Progenitor cell of endocrine pancreas (in vitro differentiated cells): ENCODE data around the gene NBPF15. TPM values are rescaled to one million over a fixed set of nuclear protein-coding genes. Genes with fewer than 3 reads are reported as not detected.
"Not testable (repeated sequence)": the region's sequence is repeated elsewhere in the genome, so short reads cannot be mapped to it uniquely, and the experiment has no call there.

Source experiments
- DNase-seq: peaks from one replicate; pipeline ENCODE4 v3.0.0; 2021; ENCODE audit warnings: low spot score; ENCODE audit not compliant: unreplicated experiment
- H3K27ac Mint-ChIP-seq: 2 replicates; pipeline ENCODE4 v1.8.0; 2021; ENCODE audit warnings: mild to moderate bottlenecking, moderate library complexity, mixed read lengths
- H3K27me3 Mint-ChIP-seq: 2 replicates; pipeline ENCODE4 v1.8.0; 2021; ENCODE audit warnings: mixed read lengths
- H3K36me3 Mint-ChIP-seq: 2 replicates; pipeline ENCODE4 v1.8.0; 2022; ENCODE audit warnings: mixed read lengths; ENCODE audit not compliant: insufficient read depth
- H3K4me1 Mint-ChIP-seq: 2 replicates; pipeline ENCODE4 v1.8.0; 2021; ENCODE audit warnings: low read depth, mixed read lengths
- H3K4me3 Mint-ChIP-seq: 2 replicates; pipeline ENCODE4 v1.8.0; 2021; ENCODE audit warnings: low read depth, mild to moderate bottlenecking, moderate library complexity, mixed read lengths
- H3K9me3 Mint-ChIP-seq: 2 replicates; pipeline ENCODE4 v1.8.0; 2021; ENCODE audit warnings: low read depth, mixed read lengths
- long read RNA-seq: library from polyadenylated mRNA; unstranded; transcript quantifications from one replicate; pipeline ENCODE4 v2.0.0, GENCODE V29; 2020
- total RNA-seq: library from RNA; stranded (reverse); gene quantifications from 2 replicates; pipeline ENCODE4 v1.2.1, GENCODE V29; 2021

The NBPF15 gene
- total RNA-seq: 70.1 and 74.7 TPM in 2 replicates
- long read RNA-seq, partial matches to known transcripts: 23 of 73 reads
- long read RNA-seq, other reads (novel, unspliced or antisense): 50 of 73 reads

- peak within 1 kb of the TSS; percentile 96 for H3K4me3 Mint-ChIP-seq
- H3K27ac Mint-ChIP-seq: peak within 1 kb of the TSS; percentile 98
- not testable (repeated sequence) for H3K27me3 Mint-ChIP-seq, H3K9me3 Mint-ChIP-seq, H3K36me3 Mint-ChIP-seq, H3K4me1 Mint-ChIP-seq
- DNase-seq: peak; percentile 61
Measured at GRCh38 chr1:144461136-144461759, at the start of gene NBPF15. TSS of gene NBPF15 (minus strand) at chr1:144461669. CDS start at chr1:144440003, 21,666 bp downstream.

- H3K4me1 Mint-ChIP-seq, H3K27ac Mint-ChIP-seq, H3K9me3 Mint-ChIP-seq, H3K27me3 Mint-ChIP-seq, H3K36me3 Mint-ChIP-seq, H3K4me3 Mint-ChIP-seq, DNase-seq: not testable (repeated sequence)
Measured at GRCh38 chr1:144496429-144496828, 35.0 kb upstream of the NBPF15 start.

GRCh38 chr1:144494130-144494529 lies 32.7 kb upstream of the NBPF15 start:
- H3K4me1 Mint-ChIP-seq: not testable (repeated sequence)

GRCh38 chr1:144490394-144490793 lies 28.9 kb upstream of the NBPF15 start:
- H3K9me3 Mint-ChIP-seq, H3K27me3 Mint-ChIP-seq, H3K4me1 Mint-ChIP-seq, DNase-seq, H3K27ac Mint-ChIP-seq, H3K36me3 Mint-ChIP-seq: not testable (repeated sequence)
- peak overlapping the region; percentile 69 for H3K4me3 Mint-ChIP-seq

More at GRCh38 chr1:144494130-144494529, 32.7 kb upstream of the NBPF15 start:
- not testable (repeated sequence) for H3K36me3 Mint-ChIP-seq, H3K27me3 Mint-ChIP-seq, H3K27ac Mint-ChIP-seq, H3K9me3 Mint-ChIP-seq, H3K4me3 Mint-ChIP-seq, DNase-seq

- H3K9me3 Mint-ChIP-seq, H3K27ac Mint-ChIP-seq, H3K4me3 Mint-ChIP-seq, H3K4me1 Mint-ChIP-seq, H3K27me3 Mint-ChIP-seq, H3K36me3 Mint-ChIP-seq, DNase-seq: not testable (repeated sequence)
Measured at GRCh38 chr1:144487002-144487401, 25.5 kb upstream of the NBPF15 start.

GRCh38 chr1:144485048-144485993 lies 23.9 kb upstream of the NBPF15 start:
- not testable (repeated sequence) for H3K36me3 Mint-ChIP-seq, H3K4me3 Mint-ChIP-seq, H3K27ac Mint-ChIP-seq, H3K27me3 Mint-ChIP-seq, H3K9me3 Mint-ChIP-seq, DNase-seq, H3K4me1 Mint-ChIP-seq

- DNase-seq, H3K4me1 Mint-ChIP-seq, H3K36me3 Mint-ChIP-seq, H3K9me3 Mint-ChIP-seq, H3K27ac Mint-ChIP-seq, H3K27me3 Mint-ChIP-seq, H3K4me3 Mint-ChIP-seq: not testable (repeated sequence)
Measured at GRCh38 chr1:144473897-144474296, 12.4 kb upstream of the NBPF15 start.

GRCh38 chr1:144471434-144471833 lies 10.0 kb upstream of the NBPF15 start:
- not testable (repeated sequence) for H3K36me3 Mint-ChIP-seq, DNase-seq, H3K9me3 Mint-ChIP-seq, H3K27ac Mint-ChIP-seq, H3K4me1 Mint-ChIP-seq, H3K27me3 Mint-ChIP-seq, H3K4me3 Mint-ChIP-seq

GRCh38 chr1:144461778-144462177 lies 309 bp upstream of the NBPF15 start:
- not testable (repeated sequence) for DNase-seq, H3K27me3 Mint-ChIP-seq, H3K9me3 Mint-ChIP-seq, H3K36me3 Mint-ChIP-seq, H3K27ac Mint-ChIP-seq, H3K4me1 Mint-ChIP-seq
- H3K4me3 Mint-ChIP-seq: peak overlapping the region; percentile 96

- not testable (repeated sequence) for H3K9me3 Mint-ChIP-seq, DNase-seq, H3K4me1 Mint-ChIP-seq, H3K36me3 Mint-ChIP-seq, H3K27ac Mint-ChIP-seq, H3K27me3 Mint-ChIP-seq
- peak overlapping the region; percentile 96 for H3K4me3 Mint-ChIP-seq
Measured at GRCh38 chr1:144460686-144461085, 783 bp downstream of the NBPF15 start.

GRCh38 chr1:144442402-144442801 lies 19.1 kb downstream of the NBPF15 start:
- H3K4me3 Mint-ChIP-seq: not testable (repeated sequence)

More at GRCh38 chr1:144442402-144442801, 19.1 kb downstream of the NBPF15 start:
- H3K4me1 Mint-ChIP-seq, H3K9me3 Mint-ChIP-seq, H3K27me3 Mint-ChIP-seq, H3K27ac Mint-ChIP-seq, DNase-seq, H3K36me3 Mint-ChIP-seq: not testable (repeated sequence)
